Liver (tissue), 9 donors: Measurements from ENCODE around the gene DENND2D. TPM values are rescaled to one million over a fixed set of nuclear protein-coding genes. Genes with fewer than 3 reads are reported as not detected.

Experiments used
- DNase-seq: peaks from one replicate; pipeline ENCODE4 v3.0.0-alpha.2; 2017; ENCODE audit warnings: low spot score
- H3K27ac ChIP-seq, 2 donors: one replicate each; pipeline ENCODE4 v1.7.0; 2013; ENCODE audit warnings: inconsistent platforms in 2 of 2, low read length in 2 of 2, control low read depth in 1 of 2, low read depth in 1 of 2, mild to moderate bottlenecking in 1 of 2
- H3K27me3 ChIP-seq, 4 donors: one replicate each; pipeline versions ENCODE4 v1.6.1 to v1.7.0; 2013; ENCODE audit warnings: low read length in 3 of 4, inconsistent platforms in 1 of 4, mild to moderate bottlenecking in 1 of 4, moderate library complexity in 1 of 4; ENCODE audit not compliant: control insufficient read depth in 4 of 4, insufficient read depth in 4 of 4
- H3K36me3 ChIP-seq, 4 donors: one replicate each; pipeline versions ENCODE4 v1.6.1 to v1.7.0; 2013; ENCODE audit warnings: low read length in 3 of 4, mild to moderate bottlenecking in 3 of 4, low read depth in 1 of 4, moderate library complexity in 1 of 4; ENCODE audit not compliant: control insufficient read depth in 4 of 4, insufficient read depth in 3 of 4
- H3K4me1 ChIP-seq, 4 donors: one replicate each; pipeline versions ENCODE4 v1.6.1 to v1.7.0; 2013; ENCODE audit warnings: low read length in 3 of 4, mild to moderate bottlenecking in 3 of 4, moderate library complexity in 1 of 4; ENCODE audit not compliant: control insufficient read depth in 4 of 4, insufficient read depth in 4 of 4
- H3K4me3 ChIP-seq, 3 donors: one replicate each; pipeline versions ENCODE4 v1.6.1 to v1.7.0; 2013; ENCODE audit warnings: low read length in 3 of 3, control low read depth in 1 of 3, low read depth in 1 of 3, mild to moderate bottlenecking in 1 of 3
- H3K9ac ChIP-seq, 2 donors: one replicate each; pipeline ENCODE4 v1.7.0; 2013; ENCODE audit warnings: low read length in 2 of 2, mild to moderate bottlenecking in 2 of 2, moderate library complexity in 2 of 2, control low read depth in 1 of 2, low read depth in 1 of 2
- H3K9me3 ChIP-seq, 4 donors: one replicate each; pipeline versions ENCODE4 v1.6.1 to v1.7.0; 2013; ENCODE audit warnings: low read length in 3 of 4; ENCODE audit not compliant: control insufficient read depth in 4 of 4
- ATF3 ChIP-seq: IDR thresholded peaks from 2 replicates; pipeline ENCODE4 v1.6.1; 2016; ENCODE audit warnings: antibody characterized with exemption
- EGR1 ChIP-seq, 2 donors: IDR thresholded peaks; 2 replicates each; pipeline ENCODE4 v1.6.1; 2016 to 2018; ENCODE audit warnings: antibody characterized with exemption in 2 of 2, low read depth in 2 of 2
- FOXA1 ChIP-seq: IDR thresholded peaks from 2 replicates; pipeline ENCODE4 v1.6.1; 2016; ENCODE audit warnings: antibody characterized with exemption
- FOXA2 ChIP-seq: IDR thresholded peaks from 2 replicates; pipeline ENCODE4 v1.6.1; 2016; ENCODE audit warnings: antibody characterized with exemption
- GABPA ChIP-seq, 2 donors: IDR thresholded peaks in 1 of 2; conservative IDR thresholded peaks in 1 of 2; 2 replicates each; pipeline ENCODE4 v1.6.1; 2016; ENCODE audit warnings: antibody characterized with exemption in 2 of 2, mild to moderate bottlenecking in 1 of 2, moderate library complexity in 1 of 2
- HNF4G ChIP-seq: IDR thresholded peaks from 2 replicates; pipeline ENCODE4 v1.6.1; 2016; ENCODE audit warnings: antibody characterized with exemption
- JUND ChIP-seq, 2 donors: IDR thresholded peaks; 2 replicates each; pipeline ENCODE4 v1.6.1; 2016; ENCODE audit warnings: antibody characterized with exemption in 2 of 2
- NR2F2 ChIP-seq: IDR thresholded peaks from 2 replicates; pipeline ENCODE4 v1.6.1; 2016; ENCODE audit warnings: antibody characterized with exemption
- RAD21 ChIP-seq, 2 donors: IDR thresholded peaks; 2 replicates each; pipeline ENCODE4 v1.6.1; 2016; ENCODE audit warnings: antibody characterized with exemption in 2 of 2, mild to moderate bottlenecking in 2 of 2
- RXRA ChIP-seq, 2 donors: IDR thresholded peaks; 2 replicates each; pipeline ENCODE4 v1.6.1; 2017 to 2018; ENCODE audit warnings: antibody characterized with exemption in 2 of 2, mild to moderate bottlenecking in 1 of 2
- SP1 ChIP-seq: IDR thresholded peaks from 2 replicates; pipeline ENCODE4 v1.6.1; 2018; ENCODE audit warnings: antibody characterized with exemption, mild to moderate bottlenecking
- TAF1 ChIP-seq: conservative IDR thresholded peaks from 2 replicates; pipeline ENCODE4 v1.6.1; 2016; ENCODE audit warnings: antibody characterized with exemption, mild to moderate bottlenecking
- YY1 ChIP-seq: IDR thresholded peaks from 2 replicates; pipeline ENCODE4 v1.6.1; 2016; ENCODE audit warnings: antibody characterized with exemption, mild to moderate bottlenecking
- ZBTB33 ChIP-seq: IDR thresholded peaks from 2 replicates; pipeline ENCODE4 v1.6.1; 2016; ENCODE audit warnings: antibody characterized with exemption
- WGBS: extraction: QIAGEN DNeasy Blood & Tissue Kit; methylation state at CpG from one replicate; pipeline ENCODE4 v1.1.7; 2013; 5-methylcytosine and 5-hydroxymethylcytosine counted together
- polyA plus RNA-seq, 2 donors: library from polyadenylated mRNA; stranded (reverse) in 1 of 2; unstranded in 1 of 2; fragments of 200-250 nt in 1 of 2; fragments of >200 nt in 1 of 2; fragmentation: Nextera tagmentation in 1 of 2; extraction: Ambion mirVana in 1 of 2; gene quantifications; one replicate each; pipeline versions ENCODE4 v1.2.1 to v1.2.3, GENCODE V29; 2013 to 2015
- total RNA-seq, 2 donors: library from RNA; depleted of rRNA; stranded (reverse); fragments of >200 nt; gene quantifications; one replicate each; pipeline ENCODE4 v1.2.3, GENCODE V29; 2014
- TF ChIP-seq, protein P1 (sequence below): IDR thresholded peaks from 2 replicates; pipeline ENCODE4 v1.6.1; 2016; ENCODE audit warnings: antibody characterized with exemption
- donor health status: healthy.
- donor health status: healthy.
- donor health status: healthy.
- donor health status: healthy.
- donor health status: healthy.

The DENND2D gene
- total and polyA plus RNA-seq, 4 donors, result 8.8 to 20.7 (median 12.8) TPM

- WGBS, result 97% methylated on average over 2 of the region's 2 CpGs
- no peak for DNase-seq
- Histone ChIP-seq H3K9ac (no peak overlapping the region), H3K27me3 (no peaks in the 10 kb centered on the region), H3K36me3 (peaks cover 3 to 44% (median 18%) of the 10 kb centered on the region in 4 donors), H3K9me3 (no peaks in the 10 kb centered on the region), H3K4me1 (peaks cover 0 to 4% (median 1%) of the 10 kb centered on the region in 4 donors), H3K27ac (no peak overlapping the region), H3K4me3 (no peak overlapping the region)
- TF ChIP-seq EGR1 (IDR thresholded peaks at IDR 0.05; ENCODE audit: low read depth in 2 of 2), result no peak
- TF ChIP-seq TAF1, result no peak
- TF ChIP-seq HNF4G, result no peak
- no peak for TF ChIP-seq FOXA2
- TF ChIP-seq SP1, result no peak
- TF ChIP-seq YY1, result no peak
- no peak for TF ChIP-seq JUND (IDR thresholded peaks at IDR 0.05)
- TF ChIP-seq GABPA (IDR thresholded peaks at IDR 0.05 in 1 of 2, conservative IDR thresholded peaks at IDR 0.05 in 1 of 2), result no peak
- no peak for TF ChIP-seq NR2F2
- no peak for TF ChIP-seq ZBTB33
- TF ChIP-seq FOXA1, result no peak
- TF ChIP-seq ATF3, result no peak
- no peak for TF ChIP-seq RAD21 (IDR thresholded peaks at IDR 0.05)
These were observed 43.0 kb downstream of the DENND2D start for GRCh38 chr1:111157431-111157830.

DNA sequence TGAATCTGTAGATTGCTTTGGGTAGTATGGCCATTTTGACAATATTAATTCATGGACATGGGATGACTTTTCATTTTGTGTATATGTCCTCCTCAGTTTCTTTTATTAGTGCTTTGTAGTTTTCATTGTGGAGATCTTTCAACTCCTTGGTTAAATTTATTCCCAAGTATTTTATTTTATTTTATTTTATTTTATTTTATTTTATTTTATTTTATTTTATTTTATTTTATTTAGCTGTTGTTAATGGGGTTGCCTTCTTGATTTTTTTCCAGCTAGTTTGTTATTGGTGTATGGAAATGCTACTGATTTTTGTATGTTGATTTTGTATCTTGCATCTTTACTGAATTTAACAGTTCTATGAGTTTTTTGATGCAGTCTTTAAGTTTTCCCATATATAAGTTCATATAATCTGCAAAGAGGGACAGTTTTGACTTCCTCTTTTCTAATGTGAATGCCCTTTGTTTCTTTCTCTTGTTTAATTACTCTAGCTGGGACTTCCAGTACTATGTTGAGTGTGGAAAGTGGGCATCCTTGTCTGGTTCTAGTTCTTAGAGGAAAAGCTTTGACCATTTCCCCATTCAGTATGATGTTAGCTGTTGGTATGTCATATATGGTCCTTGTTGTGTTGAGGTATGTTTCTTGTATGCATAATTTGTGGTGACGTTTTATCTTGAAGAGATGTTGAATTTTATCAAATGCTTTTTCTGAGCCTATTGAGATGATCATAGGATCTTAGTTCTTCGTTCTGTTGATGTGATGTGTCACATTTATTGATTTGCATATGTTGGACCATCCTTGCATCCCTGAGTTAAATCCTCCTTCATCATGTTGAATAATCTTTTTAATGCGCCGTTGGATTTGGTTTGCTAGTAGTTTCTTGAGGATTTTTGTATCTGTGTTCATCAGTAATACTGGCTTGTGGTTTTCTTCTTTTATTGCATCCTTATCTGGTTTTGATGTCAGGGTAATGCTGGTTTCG is 46.1 kb downstream of the DENND2D start:
- peaks cover 0 to 11% (median 7%) of the 10 kb centered on the region in 4 donors for H3K4me1 ChIP-seq
- TF ChIP-seq RXRA (IDR thresholded peaks at IDR 0.05) (no peak), FOXA2 (no peak), SP1 (no peak), ZBTB33 (no peak)
- TF ChIP-seq, protein P1, sequence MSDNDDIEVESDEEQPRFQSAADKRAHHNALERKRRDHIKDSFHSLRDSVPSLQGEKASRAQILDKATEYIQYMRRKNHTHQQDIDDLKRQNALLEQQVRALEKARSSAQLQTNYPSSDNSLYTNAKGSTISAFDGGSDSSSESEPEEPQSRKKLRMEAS, result no peak
- no peaks in the 10 kb centered on the region for H3K27me3 ChIP-seq
- no peak overlapping the region for H3K9ac ChIP-seq
- no peak overlapping the region for H3K27ac ChIP-seq
- 88% methylated on average over 5 of the region's 5 CpGs for WGBS
- H3K36me3 ChIP-seq, result peaks cover 3 to 22% (median 13%) of the 10 kb centered on the region in 4 donors
- DNase-seq, result no peak
- H3K9me3 ChIP-seq, result no peaks in the 10 kb centered on the region
- no peak overlapping the region for H3K4me3 ChIP-seq
